ENCODE results near the gene STAP1.
"Not testable (repeated sequence)": the region's sequence is repeated elsewhere in the genome, so short reads cannot be mapped to it uniquely, and the experiment has no call there.

Gene STAP1

GRCh38 chr4:67558493-67558892 is at the start of gene STAP1:
Gene STAP1 (plus strand): TSS chr4:67558727. CDS start chr4:67558810, 83 bp downstream.
- Histone ChIP-seq H3K9me3 (ENCODE audit: control insufficient read depth in 5 of 5, low read length in 5 of 5) (no peaks in the 10 kb centered on the region), H3K36me3 (ENCODE audit: control insufficient read depth in 5 of 5, insufficient read depth in 5 of 5, low read length in 5 of 5) (no peaks in the 10 kb centered on the region), H3K9ac (ENCODE audit: low read length in 5 of 5) (no peak within 1 kb of the TSS), H3K27ac (ENCODE audit: low read depth, low read length) (no peak within 1 kb of the TSS), H3K4me1 (ENCODE audit: control insufficient read depth in 5 of 5, insufficient read depth in 5 of 5, low read length in 5 of 5) (no peaks in the 10 kb centered on the region), H3K27me3 (ENCODE audit: control insufficient read depth in 5 of 5, insufficient read depth in 4 of 5, low read length in 5 of 5) (no peaks in the 10 kb centered on the region), H3K4me3 (ENCODE audit: low read depth in 1 of 5, low read length in 5 of 5) (no peak within 1 kb of the TSS)

- Histone ChIP-seq H3K4me1 (ENCODE audit: control insufficient read depth in 5 of 5, insufficient read depth in 5 of 5, low read length in 5 of 5) (no peaks in the 10 kb centered on the region), H3K9ac (ENCODE audit: low read length in 5 of 5) (no peak overlapping the region), H3K27me3 (ENCODE audit: control insufficient read depth in 5 of 5, insufficient read depth in 4 of 5, low read length in 5 of 5) (no peaks in the 10 kb centered on the region), H3K27ac (ENCODE audit: low read depth, low read length) (no peak overlapping the region), H3K4me3 (ENCODE audit: low read depth in 1 of 5, low read length in 5 of 5) (no peak overlapping the region), H3K9me3 (ENCODE audit: control insufficient read depth in 5 of 5, low read length in 5 of 5) (no peaks in the 10 kb centered on the region), H3K36me3 (ENCODE audit: control insufficient read depth in 5 of 5, insufficient read depth in 5 of 5, low read length in 5 of 5) (peaks cover 28 to 68% (median 49%) of the 10 kb centered on the region in 5 donors)
Observed at GRCh38 chr4:67512501-67512900, 46.0 kb upstream of the STAP1 start.

GRCh38 chr4:67520141-67520540 is 38.4 kb upstream of the STAP1 start:
- Histone ChIP-seq H3K4me1 (ENCODE audit: control insufficient read depth in 5 of 5, insufficient read depth in 5 of 5, low read length in 5 of 5) (no peaks in the 10 kb centered on the region), H3K9ac (ENCODE audit: low read length in 5 of 5) (no peak overlapping the region), H3K9me3 (ENCODE audit: control insufficient read depth in 5 of 5, low read length in 5 of 5) (no peaks in the 10 kb centered on the region), H3K36me3 (ENCODE audit: control insufficient read depth in 5 of 5, insufficient read depth in 5 of 5, low read length in 5 of 5) (peaks cover 10 to 44% (median 21%) of the 10 kb centered on the region in 5 donors), H3K27ac (ENCODE audit: low read depth, low read length) (no peak overlapping the region), H3K27me3 (ENCODE audit: control insufficient read depth in 5 of 5, insufficient read depth in 4 of 5, low read length in 5 of 5) (no peaks in the 10 kb centered on the region), H3K4me3 (ENCODE audit: low read depth in 1 of 5, low read length in 5 of 5) (no peak overlapping the region)

GRCh38 chr4:67521506-67521905 is 37.0 kb upstream of the STAP1 start:
- Histone ChIP-seq H3K36me3 (ENCODE audit: control insufficient read depth in 5 of 5, insufficient read depth in 5 of 5, low read length in 5 of 5) (peaks cover 10 to 35% (median 21%) of the 10 kb centered on the region in 5 donors), H3K9me3 (ENCODE audit: control insufficient read depth in 5 of 5, low read length in 5 of 5) (no peaks in the 10 kb centered on the region), H3K9ac (ENCODE audit: low read length in 5 of 5) (no peak overlapping the region)

GRCh38 chr4:67522230-67522629 is 36.3 kb upstream of the STAP1 start:
- Histone ChIP-seq H3K36me3 (ENCODE audit: control insufficient read depth in 5 of 5, insufficient read depth in 5 of 5, low read length in 5 of 5) (peaks cover 10 to 30% (median 18%) of the 10 kb centered on the region in 5 donors), H3K4me1 (ENCODE audit: control insufficient read depth in 5 of 5, insufficient read depth in 5 of 5, low read length in 5 of 5) (no peaks in the 10 kb centered on the region), H3K27ac (ENCODE audit: low read depth, low read length) (no peak overlapping the region), H3K4me3 (ENCODE audit: low read depth in 1 of 5, low read length in 5 of 5) (no peak overlapping the region), H3K9ac (ENCODE audit: low read length in 5 of 5) (no peak overlapping the region), H3K27me3 (ENCODE audit: control insufficient read depth in 5 of 5, insufficient read depth in 4 of 5, low read length in 5 of 5) (no peaks in the 10 kb centered on the region), H3K9me3 (ENCODE audit: control insufficient read depth in 5 of 5, low read length in 5 of 5) (no peaks in the 10 kb centered on the region)

More at GRCh38 chr4:67521506-67521905, 37.0 kb upstream of the STAP1 start:
- H3K27me3 ChIP-seq (ENCODE audit: control insufficient read depth in 5 of 5, insufficient read depth in 4 of 5, low read length in 5 of 5): no peaks in the 10 kb centered on the region
- H3K27ac ChIP-seq (ENCODE audit: low read depth, low read length): no peak overlapping the region
- H3K4me1 ChIP-seq (ENCODE audit: control insufficient read depth in 5 of 5, insufficient read depth in 5 of 5, low read length in 5 of 5): no peaks in the 10 kb centered on the region
- H3K4me3 ChIP-seq (ENCODE audit: low read depth in 1 of 5, low read length in 5 of 5): no peak overlapping the region

GRCh38 chr4:67522851-67523671 is 35.5 kb upstream of the STAP1 start:
- Histone ChIP-seq H3K4me1 (ENCODE audit: control insufficient read depth in 5 of 5, insufficient read depth in 5 of 5, low read length in 5 of 5) (no peaks in the 10 kb centered on the region), H3K27ac (ENCODE audit: low read depth, low read length) (no peak overlapping the region), H3K9me3 (ENCODE audit: control insufficient read depth in 5 of 5, low read length in 5 of 5) (no peaks in the 10 kb centered on the region), H3K9ac (ENCODE audit: low read length in 5 of 5) (no peak overlapping the region), H3K36me3 (ENCODE audit: control insufficient read depth in 5 of 5, insufficient read depth in 5 of 5, low read length in 5 of 5) (peaks cover 10 to 26% (median 14%) of the 10 kb centered on the region in 5 donors), H3K4me3 (ENCODE audit: low read depth in 1 of 5, low read length in 5 of 5) (no peak overlapping the region), H3K27me3 (ENCODE audit: control insufficient read depth in 5 of 5, insufficient read depth in 4 of 5, low read length in 5 of 5) (no peaks in the 10 kb centered on the region)

- not testable (repeated sequence) for H3K9ac ChIP-seq (ENCODE audit: low read length in 5 of 5); H3K4me3 ChIP-seq (ENCODE audit: low read depth in 1 of 5, low read length in 5 of 5); H3K4me1 ChIP-seq (ENCODE audit: control insufficient read depth in 5 of 5, insufficient read depth in 5 of 5, low read length in 5 of 5); H3K9me3 ChIP-seq (ENCODE audit: control insufficient read depth in 5 of 5, low read length in 5 of 5); H3K27ac ChIP-seq (ENCODE audit: low read depth, low read length); H3K27me3 ChIP-seq (ENCODE audit: control insufficient read depth in 5 of 5, insufficient read depth in 4 of 5, low read length in 5 of 5)
- peaks cover 16 to 25% (median 17%) of the 10 kb centered on the region in 5 donors for H3K36me3 ChIP-seq (ENCODE audit: control insufficient read depth in 5 of 5, insufficient read depth in 5 of 5, low read length in 5 of 5)
Observed at GRCh38 chr4:67524140-67524539, 34.4 kb upstream of the STAP1 start.

GRCh38 chr4:67531379-67531962 is 27.1 kb upstream of the STAP1 start:
- Histone ChIP-seq H3K9ac (ENCODE audit: low read length in 5 of 5) (no peak overlapping the region), H3K4me3 (ENCODE audit: low read depth in 1 of 5, low read length in 5 of 5) (no peak overlapping the region), H3K27me3 (ENCODE audit: control insufficient read depth in 5 of 5, insufficient read depth in 4 of 5, low read length in 5 of 5) (no peaks in the 10 kb centered on the region), H3K4me1 (ENCODE audit: control insufficient read depth in 5 of 5, insufficient read depth in 5 of 5, low read length in 5 of 5) (no peaks in the 10 kb centered on the region), H3K9me3 (ENCODE audit: control insufficient read depth in 5 of 5, low read length in 5 of 5) (no peaks in the 10 kb centered on the region), H3K36me3 (ENCODE audit: control insufficient read depth in 5 of 5, insufficient read depth in 5 of 5, low read length in 5 of 5) (peaks cover 27 to 61% (median 43%) of the 10 kb centered on the region in 5 donors), H3K27ac (ENCODE audit: low read depth, low read length) (no peak overlapping the region)

- H3K36me3 ChIP-seq (ENCODE audit: control insufficient read depth in 5 of 5, insufficient read depth in 5 of 5, low read length in 5 of 5): peaks cover 27 to 64% (median 50%) of the 10 kb centered on the region in 5 donors
- H3K27me3 ChIP-seq (ENCODE audit: control insufficient read depth in 5 of 5, insufficient read depth in 4 of 5, low read length in 5 of 5); H3K4me1 ChIP-seq (ENCODE audit: control insufficient read depth in 5 of 5, insufficient read depth in 5 of 5, low read length in 5 of 5); H3K9me3 ChIP-seq (ENCODE audit: control insufficient read depth in 5 of 5, low read length in 5 of 5); H3K4me3 ChIP-seq (ENCODE audit: low read depth in 1 of 5, low read length in 5 of 5); H3K9ac ChIP-seq (ENCODE audit: low read length in 5 of 5); H3K27ac ChIP-seq (ENCODE audit: low read depth, low read length): not testable (repeated sequence)
Observed at GRCh38 chr4:67532397-67532796, 26.1 kb upstream of the STAP1 start.

- peaks cover 30 to 64% (median 52%) of the 10 kb centered on the region in 5 donors for H3K36me3 ChIP-seq (ENCODE audit: control insufficient read depth in 5 of 5, insufficient read depth in 5 of 5, low read length in 5 of 5)
- no peaks in the 10 kb centered on the region for H3K4me1 ChIP-seq (ENCODE audit: control insufficient read depth in 5 of 5, insufficient read depth in 5 of 5, low read length in 5 of 5)
- H3K4me3 ChIP-seq (ENCODE audit: low read depth in 1 of 5, low read length in 5 of 5): no peak overlapping the region
- no peaks in the 10 kb centered on the region for H3K9me3 ChIP-seq (ENCODE audit: control insufficient read depth in 5 of 5, low read length in 5 of 5)
- no peaks in the 10 kb centered on the region for H3K27me3 ChIP-seq (ENCODE audit: control insufficient read depth in 5 of 5, insufficient read depth in 4 of 5, low read length in 5 of 5)
- H3K9ac ChIP-seq (ENCODE audit: low read length in 5 of 5): no peak overlapping the region
- H3K27ac ChIP-seq (ENCODE audit: low read depth, low read length): no peak overlapping the region
Observed at GRCh38 chr4:67533112-67533511, 25.4 kb upstream of the STAP1 start.

All from subcutaneous abdominal adipose tissue (tissue), 5 donors.